Neural cell (in vitro differentiated cells): ENCODE results near the gene SPTB. TPM values are rescaled to one million over a fixed set of nuclear protein-coding genes. Genes with fewer than 3 reads are reported as not detected.

Experiments
- H2AFZ ChIP-seq: fragments of 200-600, 300-800 bp; sonication (generic), shearing (Covaris generic); 2 replicates; pipeline ENCODE4 v1.6.0; 2014; ENCODE audit warnings: low read depth, mild to moderate bottlenecking, antibody characterized with exemption, low read length, moderate library complexity
- H3F3A ChIP-seq: fragments of 200-600 bp; shearing (Covaris generic); 2 replicates; pipeline ENCODE4 v1.6.1; 2016; ENCODE audit warnings: mild to moderate bottlenecking, moderate library complexity, mixed read lengths, antibody characterized with exemption, low read length; ENCODE audit not compliant: insufficient read depth, poor library complexity, severe bottlenecking
- H3K27ac ChIP-seq: fragments of 200-600, 300-800 bp; sonication (generic), shearing (Covaris generic); 2 replicates; pipeline ENCODE4 v1.5.1; 2014; ENCODE audit warnings: mild to moderate bottlenecking, low read length, moderate library complexity
- H3K27me3 ChIP-seq: fragments of 300-800, 200-600 bp; sonication (generic), shearing (Covaris generic); 2 replicates; pipeline ENCODE4 v1.6.0; 2014; ENCODE audit warnings: mild to moderate bottlenecking, low read depth, low read length, moderate library complexity; ENCODE audit not compliant: insufficient read depth
- H3K36me3 ChIP-seq: fragments of 300-800, 200-600 bp; sonication (generic), shearing (Covaris generic); 2 replicates; pipeline ENCODE4 v1.5.1; 2014; ENCODE audit warnings: mild to moderate bottlenecking, antibody characterized with exemption, low read length, moderate library complexity; ENCODE audit not compliant: insufficient read depth
- H3K4me2 ChIP-seq: fragments of 300-800, 200-600 bp; sonication (generic), shearing (Covaris generic); 2 replicates; pipeline ENCODE4 v1.6.0; 2014; ENCODE audit warnings: mild to moderate bottlenecking, low read length
- H3K4me3 ChIP-seq: fragments of 300-800, 200-600 bp; sonication (generic), shearing (Covaris generic); 2 replicates; pipeline ENCODE4 v1.5.1; 2014; ENCODE audit warnings: mild to moderate bottlenecking, low read length, moderate library complexity
- H3K79me2 ChIP-seq: fragments of 200-600 bp; shearing (Covaris generic); replicated peaks from 2 replicates; pipeline ENCODE4 v1.6.0; 2014; ENCODE audit warnings: mild to moderate bottlenecking, low read length, moderate library complexity; ENCODE audit not compliant: insufficient read depth
- H3K9ac ChIP-seq: fragments of 300-800, 200-600 bp; sonication (generic), shearing (Covaris generic); 2 replicates; pipeline ENCODE4 v1.6.1; 2016; ENCODE audit warnings: mild to moderate bottlenecking, low read length, mixed read lengths
- H3K9me2 ChIP-seq: fragments of 200-600 bp; shearing (Covaris generic); 2 replicates; pipeline ENCODE4 v1.6.1; 2016; ENCODE audit warnings: mild to moderate bottlenecking, low read length, mixed read lengths; ENCODE audit not compliant: insufficient read depth
- H3K9me3 ChIP-seq: fragments of 200-600, 300-800 bp; sonication (generic), shearing (Covaris generic); 2 replicates; pipeline ENCODE4 v1.6.1; 2016; ENCODE audit warnings: mild to moderate bottlenecking, mixed run types, low read length, moderate library complexity, mixed read lengths
- H4K20me1 ChIP-seq: fragments of 200-600 bp; shearing (Covaris generic); 2 replicates; pipeline ENCODE4 v1.6.1; 2016; ENCODE audit warnings: mild to moderate bottlenecking, mixed run types; ENCODE audit not compliant: insufficient read depth
- CTCF ChIP-seq: fragments of 450-650 bp; IDR thresholded peaks from 2 replicates; pipeline ENCODE4 v1.5.1; 2014; ENCODE audit warnings: antibody characterized with exemption, mild to moderate bottlenecking, moderate library complexity; ENCODE audit not compliant: poor library complexity, severe bottlenecking
- EP300 ChIP-seq: fragments of 450-650 bp; conservative IDR thresholded peaks from 2 replicates; pipeline ENCODE4 v1.6.1; 2014; ENCODE audit warnings: antibody characterized with exemption, mild to moderate bottlenecking, moderate library complexity; ENCODE audit not compliant: poor library complexity, severe bottlenecking
- EZH2 ChIP-seq: fragments of 200-600, 300-800 bp; shearing (Covaris generic), sonication (generic); IDR thresholded peaks from 2 replicates; pipeline ENCODE4 v1.6.1; 2014; ENCODE audit warnings: antibody characterized with exemption, low read length, borderline replicate concordance, mild to moderate bottlenecking; ENCODE audit not compliant: insufficient read depth, poor library complexity, severe bottlenecking
- MXI1 ChIP-seq: fragments of 450-650 bp; conservative IDR thresholded peaks from 2 replicates; pipeline ENCODE4 v1.6.1; 2014; ENCODE audit warnings: antibody characterized with exemption, mild to moderate bottlenecking; ENCODE audit not compliant: poor library complexity, severe bottlenecking
- POLR2AphosphoS5 ChIP-seq: IDR thresholded peaks from 2 replicates; pipeline ENCODE4 v1.6.1; 2012
- RAD21 ChIP-seq: fragments of 450-650 bp; conservative IDR thresholded peaks from 2 replicates; pipeline ENCODE4 v1.6.1; 2014; ENCODE audit warnings: antibody characterized with exemption, mild to moderate bottlenecking, moderate library complexity
- SMC3 ChIP-seq: fragments of 450-650 bp; conservative IDR thresholded peaks from 2 replicates; pipeline ENCODE4 v1.6.1; 2014; ENCODE audit warnings: antibody characterized with exemption, mild to moderate bottlenecking, moderate library complexity; ENCODE audit not compliant: poor library complexity
- TAF1 ChIP-seq: IDR thresholded peaks from 2 replicates; pipeline ENCODE4 v1.6.1; 2012; ENCODE audit warnings: low read depth
- polyA plus RNA-seq: library from polyadenylated mRNA; depleted of rRNA; stranded (reverse); fragments of >200 nt; gene quantifications from 2 replicates; pipeline ENCODE4 v1.2.3, GENCODE V29; 2014
- TF ChIP-seq, protein P1 (sequence below): IDR thresholded peaks from 2 replicates; pipeline ENCODE4 v1.6.1; 2012; ENCODE audit warnings: borderline replicate concordance

The SPTB gene
- polyA plus RNA-seq, 1 donor from 2014 or later = 1.9 TPM

- Histone ChIP-seq H2AFZ (no peak overlapping the region), H3K27me3 (no peaks in the 10 kb centered on the region), H3K36me3 (no peaks in the 10 kb centered on the region), H3K9ac (no peak overlapping the region), H3K9me3 (no peaks in the 10 kb centered on the region), H3K4me3 (no peak overlapping the region), H4K20me1 (no peaks in the 10 kb centered on the region), H3K79me2 (no peaks in the 10 kb centered on the region), H3K4me2 (no peak overlapping the region), H3K9me2 (no peaks in the 10 kb centered on the region), H3F3A (no peaks in the 10 kb centered on the region), H3K27ac (no peak overlapping the region)
- TF ChIP-seq CTCF (no peak), TAF1 (no peak), RAD21 (no peak), POLR2AphosphoS5 (no peak), SMC3 (no peak), MXI1 (no peak), EZH2 (no peak), EP300 (no peak)
- TF ChIP-seq, protein P1, sequence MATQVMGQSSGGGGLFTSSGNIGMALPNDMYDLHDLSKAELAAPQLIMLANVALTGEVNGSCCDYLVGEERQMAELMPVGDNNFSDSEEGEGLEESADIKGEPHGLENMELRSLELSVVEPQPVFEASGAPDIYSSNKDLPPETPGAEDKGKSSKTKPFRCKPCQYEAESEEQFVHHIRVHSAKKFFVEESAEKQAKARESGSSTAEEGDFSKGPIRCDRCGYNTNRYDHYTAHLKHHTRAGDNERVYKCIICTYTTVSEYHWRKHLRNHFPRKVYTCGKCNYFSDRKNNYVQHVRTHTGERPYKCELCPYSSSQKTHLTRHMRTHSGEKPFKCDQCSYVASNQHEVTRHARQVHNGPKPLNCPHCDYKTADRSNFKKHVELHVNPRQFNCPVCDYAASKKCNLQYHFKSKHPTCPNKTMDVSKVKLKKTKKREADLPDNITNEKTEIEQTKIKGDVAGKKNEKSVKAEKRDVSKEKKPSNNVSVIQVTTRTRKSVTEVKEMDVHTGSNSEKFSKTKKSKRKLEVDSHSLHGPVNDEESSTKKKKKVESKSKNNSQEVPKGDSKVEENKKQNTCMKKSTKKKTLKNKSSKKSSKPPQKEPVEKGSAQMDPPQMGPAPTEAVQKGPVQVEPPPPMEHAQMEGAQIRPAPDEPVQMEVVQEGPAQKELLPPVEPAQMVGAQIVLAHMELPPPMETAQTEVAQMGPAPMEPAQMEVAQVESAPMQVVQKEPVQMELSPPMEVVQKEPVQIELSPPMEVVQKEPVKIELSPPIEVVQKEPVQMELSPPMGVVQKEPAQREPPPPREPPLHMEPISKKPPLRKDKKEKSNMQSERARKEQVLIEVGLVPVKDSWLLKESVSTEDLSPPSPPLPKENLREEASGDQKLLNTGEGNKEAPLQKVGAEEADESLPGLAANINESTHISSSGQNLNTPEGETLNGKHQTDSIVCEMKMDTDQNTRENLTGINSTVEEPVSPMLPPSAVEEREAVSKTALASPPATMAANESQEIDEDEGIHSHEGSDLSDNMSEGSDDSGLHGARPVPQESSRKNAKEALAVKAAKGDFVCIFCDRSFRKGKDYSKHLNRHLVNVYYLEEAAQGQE = no peak
These were observed 64.5 kb downstream of the SPTB start for GRCh38 chr14:64815257-64815656.

DNA sequence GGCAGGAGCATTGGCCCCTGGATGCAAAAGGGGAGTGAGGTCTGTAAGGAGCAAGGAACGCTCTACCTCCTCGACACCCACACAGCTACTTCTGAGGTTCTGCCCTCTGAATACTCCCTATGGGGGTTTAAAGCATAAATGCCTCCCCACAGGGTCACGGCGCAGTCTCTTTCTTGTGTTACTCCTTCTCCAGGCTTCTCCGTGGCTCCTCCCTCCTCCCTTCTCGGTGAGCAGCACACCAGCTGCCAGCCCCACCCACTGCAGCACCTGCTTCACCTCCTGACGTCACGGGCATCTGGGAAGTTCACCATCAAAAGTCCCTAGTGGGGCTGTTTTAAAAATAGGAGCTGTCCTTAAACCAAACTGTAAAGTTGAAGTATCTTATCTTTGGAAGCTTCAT, 67.3 kb downstream of the SPTB start:
- no peaks in the 10 kb centered on the region for H3K9me2 ChIP-seq
- no peaks in the 10 kb centered on the region for H3F3A ChIP-seq
- H3K36me3 ChIP-seq = no peaks in the 10 kb centered on the region
- TF ChIP-seq MXI1 = no peak
- TF ChIP-seq, protein P1 = no peak
- TF ChIP-seq TAF1 = no peak
- no peak for TF ChIP-seq EP300
- TF ChIP-seq SMC3 = no peak
- no peak for TF ChIP-seq EZH2
- TF ChIP-seq CTCF = no peak
- no peak for TF ChIP-seq RAD21
- no peak for TF ChIP-seq POLR2AphosphoS5
- no peaks in the 10 kb centered on the region for H4K20me1 ChIP-seq
- H3K79me2 ChIP-seq = no peaks in the 10 kb centered on the region
- no peaks in the 10 kb centered on the region for H3K9me3 ChIP-seq
- no peak overlapping the region for H3K4me3 ChIP-seq
- H3K27me3 ChIP-seq = no peaks in the 10 kb centered on the region
- H3K27ac ChIP-seq = no peak overlapping the region
- H2AFZ ChIP-seq = no peak overlapping the region
- H3K4me2 ChIP-seq = no peak overlapping the region
- H3K9ac ChIP-seq = no peak overlapping the region
